Measurements from ENCODE around the gene PLEKHA7.

GRCh38 chr11:16799221-16799620 lies 215.0 kb downstream of the PLEKHA7 start:
- no peak for TF ChIP-seq CTCF (IDR thresholded peaks at IDR 0.05)
- no peak for TF ChIP-seq POLR2A (IDR thresholded peaks at IDR 0.05)
